Measurements from ENCODE around the gene SNX13. TPM values are rescaled to one million over a fixed set of nuclear protein-coding genes. Genes with fewer than 3 reads are reported as not detected.

SNX13 gene
- total and polyA plus RNA-seq, 2 donors (not counting 1 experiment from before 2014, with no cell fraction given): 6.5 to 58.1 TPM

DNA sequence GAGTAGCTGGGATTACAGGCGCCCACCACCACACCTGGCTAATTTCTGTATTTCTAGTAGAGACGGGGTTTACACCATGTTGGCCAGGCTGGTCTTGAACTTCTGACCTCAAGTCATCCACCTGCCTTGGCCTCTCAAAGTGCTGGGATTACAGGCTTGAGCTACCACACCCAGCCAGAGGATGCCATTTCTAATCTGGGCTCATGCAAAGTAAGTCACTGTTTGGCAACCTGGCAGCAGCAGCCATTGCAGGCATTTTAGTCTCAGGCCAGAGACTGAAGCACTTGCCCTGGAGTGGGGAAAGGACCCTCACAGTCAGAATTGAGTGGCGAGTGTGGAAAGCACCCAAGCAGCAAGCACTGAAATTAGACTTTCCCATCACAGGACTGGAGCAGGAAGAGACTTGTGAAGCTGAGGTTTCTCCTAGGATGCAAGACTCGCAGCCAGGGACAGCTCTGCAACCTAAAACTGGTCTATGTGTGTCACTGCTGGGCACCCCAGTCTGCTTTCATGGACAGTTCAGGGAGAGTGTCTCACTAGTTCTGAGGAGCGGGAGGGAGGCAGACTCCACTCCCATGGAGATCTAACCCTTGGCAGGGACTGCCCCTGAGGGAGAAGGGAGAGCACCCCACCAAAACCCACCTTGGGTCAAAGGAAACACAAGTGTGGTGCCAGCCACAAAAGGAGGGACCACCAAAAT, 27.6 kb downstream of the SNX13 start:
- no peak overlapping the region for H3K4me3 Mint-ChIP-seq
- no peak for TF ChIP-seq EZH2 (IDR thresholded peaks at IDR 0.05; ENCODE audit: borderline replicate concordance, insufficient read depth, low read depth, low read length, poor library complexity, severe bottlenecking)
- TF ChIP-seq, protein P1, sequence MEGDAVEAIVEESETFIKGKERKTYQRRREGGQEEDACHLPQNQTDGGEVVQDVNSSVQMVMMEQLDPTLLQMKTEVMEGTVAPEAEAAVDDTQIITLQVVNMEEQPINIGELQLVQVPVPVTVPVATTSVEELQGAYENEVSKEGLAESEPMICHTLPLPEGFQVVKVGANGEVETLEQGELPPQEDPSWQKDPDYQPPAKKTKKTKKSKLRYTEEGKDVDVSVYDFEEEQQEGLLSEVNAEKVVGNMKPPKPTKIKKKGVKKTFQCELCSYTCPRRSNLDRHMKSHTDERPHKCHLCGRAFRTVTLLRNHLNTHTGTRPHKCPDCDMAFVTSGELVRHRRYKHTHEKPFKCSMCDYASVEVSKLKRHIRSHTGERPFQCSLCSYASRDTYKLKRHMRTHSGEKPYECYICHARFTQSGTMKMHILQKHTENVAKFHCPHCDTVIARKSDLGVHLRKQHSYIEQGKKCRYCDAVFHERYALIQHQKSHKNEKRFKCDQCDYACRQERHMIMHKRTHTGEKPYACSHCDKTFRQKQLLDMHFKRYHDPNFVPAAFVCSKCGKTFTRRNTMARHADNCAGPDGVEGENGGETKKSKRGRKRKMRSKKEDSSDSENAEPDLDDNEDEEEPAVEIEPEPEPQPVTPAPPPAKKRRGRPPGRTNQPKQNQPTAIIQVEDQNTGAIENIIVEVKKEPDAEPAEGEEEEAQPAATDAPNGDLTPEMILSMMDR (IDR thresholded peaks at IDR 0.05): no peak
- ChIA-PET POLR2A (no interaction called here), CTCF (no interaction called here)
- H2AFZ ChIP-seq (ENCODE audit: insufficient read depth, low read depth, low read length, poor library complexity, severe bottlenecking): no peak overlapping the region
- H3K27ac Mint-ChIP-seq: no peak overlapping the region
- peaks cover 40% of the 10 kb centered on the region for H3K4me1 Mint-ChIP-seq
- H3K4me3 ChIP-seq (ENCODE audit: control extremely low read depth in 1 of 5, extremely low read depth in 1 of 5, insufficient read depth in 1 of 5, low read depth in 2 of 5, low read length in 4 of 5): no peak overlapping the region
- no peaks in the 10 kb centered on the region for H3K27me3 Mint-ChIP-seq
- H3K4me2 ChIP-seq (replicated peaks; ENCODE audit: low read depth, low read length, poor library complexity, severe bottlenecking): no peak overlapping the region
- no peaks in the 10 kb centered on the region for H3K27me3 ChIP-seq (replicated peaks in 1 of 4; ENCODE audit: control extremely low read depth in 1 of 4, control insufficient read depth in 3 of 4, insufficient read depth in 4 of 4, low read length in 3 of 4)
- no peaks in the 10 kb centered on the region for H3K36me3 ChIP-seq (replicated peaks in 1 of 2; ENCODE audit: control extremely low read depth in 1 of 2, control insufficient read depth in 1 of 2, extremely low read depth in 1 of 2, insufficient read depth in 2 of 2, low read length in 1 of 2)
- peaks cover 78% of the 10 kb centered on the region for H4K20me1 ChIP-seq (ENCODE audit: control insufficient read depth, insufficient read depth, low read length, poor library complexity, severe bottlenecking)
- DNase-seq: no peak
- intact Hi-C loops (cut with micrococcal nuclease): no loop called here
- H3K27ac ChIP-seq (ENCODE audit: low read length in 2 of 2): no peak overlapping the region
- H3K79me2 ChIP-seq (ENCODE audit: control insufficient read depth, insufficient read depth, low read length): peaks cover 97% of the 10 kb centered on the region
- peaks cover 4% of the 10 kb centered on the region for H3K9me3 Mint-ChIP-seq (ENCODE audit: insufficient read depth)
- no peak overlapping the region for H3K9ac ChIP-seq (ENCODE audit: low read length)
- 82% methylated on average over 4 of the region's 5 CpGs for WGBS (ENCODE audit: insufficient coverage)
- peaks cover 0 to 10% (median 3%) of the 10 kb centered on the region in 3 donors for H3K9me3 ChIP-seq (ENCODE audit: control extremely low read depth in 1 of 3, control insufficient read depth in 2 of 3, insufficient read depth in 1 of 3, low read length in 2 of 3)
- H3K4me1 ChIP-seq (ENCODE audit: control insufficient read depth in 2 of 2, insufficient read depth in 2 of 2, low read length in 2 of 2): peaks cover 0 to 3% of the 10 kb centered on the region in 2 donors
- no peak for ATAC-seq (ENCODE audit: low read depth)

DNA sequence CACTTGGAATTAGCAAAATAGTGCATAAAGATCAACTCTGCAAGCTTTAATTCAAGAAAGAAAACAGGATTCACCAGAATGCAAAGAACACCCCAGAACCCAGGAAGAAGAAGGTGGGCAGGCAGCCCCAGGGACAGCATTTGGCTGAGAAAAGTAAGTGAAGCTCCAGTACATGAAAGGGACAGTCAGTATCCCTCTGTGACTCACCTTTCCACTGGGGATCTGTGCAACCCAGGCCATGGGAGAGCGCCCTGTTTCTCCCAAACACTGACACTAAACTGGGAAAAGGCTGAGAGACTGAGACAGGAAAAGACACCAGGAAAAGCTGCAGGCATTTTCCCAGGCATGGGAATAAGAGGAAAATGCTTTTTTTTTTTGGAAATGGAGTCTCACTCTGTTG, 28.2 kb downstream of the SNX13 start:
- Histone ChIP-seq H3K4me1 (ENCODE audit: control insufficient read depth in 2 of 2, insufficient read depth in 2 of 2, low read length in 2 of 2) (peaks cover 0 to 3% of the 10 kb centered on the region in 2 donors), H3K79me2 (ENCODE audit: control insufficient read depth, insufficient read depth, low read length) (peaks cover 90% of the 10 kb centered on the region), H3K9ac (ENCODE audit: low read length) (no peak overlapping the region), H4K20me1 (ENCODE audit: control insufficient read depth, insufficient read depth, low read length, poor library complexity, severe bottlenecking) (peaks cover 76% of the 10 kb centered on the region), H3K9me3 (ENCODE audit: control extremely low read depth in 1 of 3, control insufficient read depth in 2 of 3, insufficient read depth in 1 of 3, low read length in 2 of 3) (peaks cover 0 to 6% (median 3%) of the 10 kb centered on the region in 3 donors), H3K27ac (ENCODE audit: low read length in 2 of 2) (no peak overlapping the region), H3K4me3 (ENCODE audit: control extremely low read depth in 1 of 5, extremely low read depth in 1 of 5, insufficient read depth in 1 of 5, low read depth in 2 of 5, low read length in 4 of 5) (no peak overlapping the region), H3K27me3 (replicated peaks in 1 of 4; ENCODE audit: control extremely low read depth in 1 of 4, control insufficient read depth in 3 of 4, insufficient read depth in 4 of 4, low read length in 3 of 4) (no peaks in the 10 kb centered on the region), H3K36me3 (replicated peaks in 1 of 2; ENCODE audit: control extremely low read depth in 1 of 2, control insufficient read depth in 1 of 2, extremely low read depth in 1 of 2, insufficient read depth in 2 of 2, low read length in 1 of 2) (no peaks in the 10 kb centered on the region), H2AFZ (ENCODE audit: insufficient read depth, low read depth, low read length, poor library complexity, severe bottlenecking) (no peak overlapping the region), H3K4me2 (replicated peaks; ENCODE audit: low read depth, low read length, poor library complexity, severe bottlenecking) (no peak overlapping the region)
- ChIA-PET CTCF (no interaction called here), POLR2A (interaction anchor here (0.8 kb wide), 1 partner anchor 149 kb away, joined by 6 read pairs; no protein-coding TSS in a partner anchor)
- H3K27ac Mint-ChIP-seq: no peak overlapping the region
- peaks cover 2% of the 10 kb centered on the region for H3K9me3 Mint-ChIP-seq (ENCODE audit: insufficient read depth)
- no peak for DNase-seq
- no peak for ATAC-seq (ENCODE audit: low read depth)
- H3K27me3 Mint-ChIP-seq: no peaks in the 10 kb centered on the region
- 80% methylated on average over 1 of the region's 1 CpG for WGBS (ENCODE audit: insufficient coverage)
- TF ChIP-seq, protein P1 (IDR thresholded peaks at IDR 0.05): no peak
- no peak for TF ChIP-seq EZH2 (IDR thresholded peaks at IDR 0.05; ENCODE audit: borderline replicate concordance, insufficient read depth, low read depth, low read length, poor library complexity, severe bottlenecking)
- H3K4me3 Mint-ChIP-seq: no peak overlapping the region
- intact Hi-C loops (cut with micrococcal nuclease): no loop called here
- peaks cover 41% of the 10 kb centered on the region for H3K4me1 Mint-ChIP-seq
